ENCODE results near the gene C22orf15.

Gene C22orf15

DNA sequence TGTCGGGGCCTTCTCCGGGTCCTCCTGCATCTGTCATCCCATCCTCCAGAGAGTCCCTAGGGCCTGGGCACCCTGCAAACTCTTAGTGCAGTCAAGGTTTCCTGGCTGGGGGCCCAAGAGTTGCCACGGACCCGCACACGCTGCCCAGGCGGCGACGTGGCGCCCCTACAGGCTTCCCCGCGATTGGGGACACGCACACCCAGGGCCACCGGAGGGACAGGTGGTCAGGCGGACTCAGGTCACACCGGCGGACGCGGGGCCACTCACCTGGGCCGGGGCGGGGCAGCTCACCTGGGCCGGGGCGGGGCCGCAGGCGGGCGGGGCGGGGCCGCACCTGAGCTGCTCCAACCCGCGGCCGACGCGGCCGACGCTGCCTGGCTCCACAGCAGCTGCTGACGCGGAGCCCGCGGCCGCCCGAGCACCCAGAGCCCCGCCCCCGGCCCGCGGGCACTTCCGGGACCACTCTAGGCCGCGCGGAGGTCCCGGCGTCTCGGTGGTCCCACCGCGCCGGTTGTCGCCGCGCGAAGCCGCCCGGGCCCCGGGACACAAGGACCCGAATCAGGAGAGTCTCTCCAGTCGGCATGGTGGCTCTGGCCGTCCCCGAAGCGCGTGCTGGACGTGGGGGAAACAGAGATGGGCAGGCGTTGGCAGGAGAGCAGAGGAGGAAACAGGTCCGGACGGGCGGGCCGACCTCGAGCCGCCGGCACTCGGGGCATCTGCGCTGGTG, 11.9 kb upstream of the C22orf15 start, which contains the start of gene ZNF70:
ZNF70 (minus strand) TSS at position 399 of the 727 bp plus-strand sequence. CDS start 5,972 bp downstream, outside the sequence.
- DNase-seq (ENCODE audit: low spot score), result peak; percentile 79

DNA sequence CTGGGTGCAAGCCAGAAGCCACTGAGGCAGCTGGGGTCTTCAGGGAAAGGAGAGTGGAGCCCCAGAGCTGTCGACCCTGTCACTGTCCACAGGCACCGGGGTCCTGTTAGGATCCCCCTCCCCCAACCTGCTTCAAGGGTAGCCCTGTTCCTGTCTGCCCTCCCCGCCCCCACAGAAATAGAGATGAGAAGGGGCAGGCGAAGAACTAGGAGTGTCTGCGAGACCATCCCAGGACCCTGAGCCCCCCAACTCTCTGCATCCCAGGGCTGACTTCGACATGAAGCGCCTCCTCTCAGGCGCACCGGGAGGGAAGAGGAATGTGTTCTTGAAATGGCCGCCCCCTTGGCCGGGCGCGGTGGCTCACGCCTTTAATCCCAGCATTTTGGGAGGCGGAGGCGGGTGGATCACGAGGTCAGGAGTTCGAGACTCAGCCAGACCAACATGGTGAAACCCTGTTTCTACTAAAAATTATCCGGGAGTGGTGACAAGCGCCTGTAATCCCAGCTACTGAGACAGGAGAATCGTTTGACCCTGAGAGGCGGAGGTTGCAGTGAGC, 11.3 kb upstream of the C22orf15 start:
- peak; percentile 36 for DNase-seq (ENCODE audit: low spot score)

DNA sequence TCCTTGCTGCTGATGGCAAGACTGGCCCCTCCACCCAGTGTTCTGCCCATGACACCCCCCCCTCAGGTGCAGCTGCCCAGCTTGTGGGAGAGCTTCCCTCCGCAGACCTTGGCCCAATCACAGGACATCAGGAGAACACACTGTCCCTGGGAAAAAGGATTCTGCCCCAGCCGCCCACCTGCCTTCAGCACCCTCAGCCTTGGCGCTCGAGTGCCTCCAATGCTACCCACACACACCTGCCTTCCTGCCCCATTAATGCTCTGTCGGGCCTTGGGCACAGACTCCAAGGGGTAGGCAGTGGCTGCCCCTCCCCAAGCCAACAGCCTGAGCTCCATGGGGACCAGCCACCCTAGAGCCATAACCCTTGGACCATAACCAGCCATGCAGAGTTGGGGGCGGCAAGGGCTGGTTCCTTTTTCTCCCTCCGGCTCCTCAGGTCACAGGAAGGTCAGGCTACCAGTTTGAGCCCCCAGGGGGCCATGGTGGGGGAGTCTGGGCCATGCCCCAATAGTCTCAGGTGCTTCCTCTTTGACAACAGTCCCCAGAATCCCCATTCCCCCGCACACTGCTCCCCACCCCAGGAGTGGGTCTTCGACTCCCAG, 10.6 kb upstream of the C22orf15 start:
- no peak for DNase-seq (ENCODE audit: low spot score)

DNA sequence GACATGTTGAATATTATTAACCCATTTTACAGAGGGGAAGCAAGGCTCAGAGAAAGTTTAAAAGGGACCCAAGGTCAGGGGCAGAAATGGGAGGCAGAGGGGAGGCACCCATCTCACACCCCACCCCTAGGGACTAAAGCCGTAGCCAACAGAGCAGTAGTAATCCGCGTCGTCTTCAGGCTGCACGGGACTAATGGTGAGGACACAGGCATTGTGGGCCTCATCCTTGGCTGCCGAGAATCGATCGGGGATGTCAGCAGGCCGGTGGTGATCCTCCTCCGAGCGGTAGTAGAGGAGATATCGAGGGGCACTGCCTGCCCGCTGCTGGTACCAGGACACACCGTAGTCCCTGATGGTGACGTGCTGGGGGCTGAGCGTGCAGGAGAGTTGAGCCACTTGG, 10.0 kb upstream of the C22orf15 start:
- no peak for DNase-seq (ENCODE audit: low spot score)

DNA sequence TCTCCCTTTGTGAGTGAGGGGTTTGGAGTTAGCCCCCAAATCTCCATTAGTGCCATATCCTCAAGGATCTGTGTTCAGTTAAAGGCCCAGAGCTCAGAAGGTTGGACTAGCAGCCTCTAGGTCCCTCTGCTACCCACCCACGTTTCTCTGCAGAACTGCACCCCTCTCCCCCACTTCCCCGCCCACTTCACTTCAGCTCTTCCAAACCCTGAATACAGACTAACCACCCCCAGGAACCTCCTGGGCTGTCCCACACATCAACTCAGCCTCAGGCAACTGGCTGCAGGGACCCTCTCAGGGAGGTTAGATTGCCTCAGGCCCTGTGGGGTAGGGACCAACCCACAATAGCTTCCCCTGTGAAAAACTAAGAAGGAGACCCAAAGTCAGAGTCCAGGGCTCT, 9.4 kb upstream of the C22orf15 start:
- no peak for DNase-seq (ENCODE audit: low spot score)

DNA sequence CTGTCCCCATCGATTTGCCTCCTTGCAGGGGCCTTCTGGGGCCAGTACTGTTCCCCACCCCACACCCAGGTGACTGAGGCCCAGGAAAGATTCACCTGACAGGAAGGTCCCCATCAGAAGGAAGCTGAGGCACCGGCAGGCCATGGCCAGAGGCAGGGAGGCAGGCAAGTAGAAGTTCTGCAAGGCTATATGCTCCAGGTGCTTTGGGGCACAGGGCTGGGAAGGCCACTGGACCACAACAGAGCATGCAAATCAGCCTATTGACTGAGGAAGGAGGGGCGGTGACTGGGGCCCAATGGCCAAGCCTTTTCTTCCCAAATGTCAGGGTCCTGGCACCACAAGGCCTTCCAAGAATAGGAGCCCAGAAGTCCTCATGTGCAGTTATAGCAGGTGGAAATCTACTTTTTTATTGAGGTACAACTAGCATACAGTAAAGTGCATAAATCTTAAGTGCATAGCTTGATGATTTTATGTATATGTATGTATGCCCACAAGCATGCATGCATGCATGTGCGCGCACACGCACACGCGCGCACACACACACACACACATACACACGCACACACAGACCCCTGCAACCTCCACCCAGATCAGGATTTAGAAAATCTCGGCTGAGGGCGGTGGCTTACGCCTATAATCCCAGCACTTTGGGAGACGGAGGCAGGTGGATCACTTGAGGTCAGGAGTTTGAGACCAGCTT, 8.4 kb upstream of the C22orf15 start, which contains the start of gene VPREB3:
VPREB3 (minus strand) TSS at position 206 of the 700 bp plus-strand sequence; CDS start at position 144, 62 bp downstream.
- DNase-seq (ENCODE audit: low spot score), result no peak

DNA sequence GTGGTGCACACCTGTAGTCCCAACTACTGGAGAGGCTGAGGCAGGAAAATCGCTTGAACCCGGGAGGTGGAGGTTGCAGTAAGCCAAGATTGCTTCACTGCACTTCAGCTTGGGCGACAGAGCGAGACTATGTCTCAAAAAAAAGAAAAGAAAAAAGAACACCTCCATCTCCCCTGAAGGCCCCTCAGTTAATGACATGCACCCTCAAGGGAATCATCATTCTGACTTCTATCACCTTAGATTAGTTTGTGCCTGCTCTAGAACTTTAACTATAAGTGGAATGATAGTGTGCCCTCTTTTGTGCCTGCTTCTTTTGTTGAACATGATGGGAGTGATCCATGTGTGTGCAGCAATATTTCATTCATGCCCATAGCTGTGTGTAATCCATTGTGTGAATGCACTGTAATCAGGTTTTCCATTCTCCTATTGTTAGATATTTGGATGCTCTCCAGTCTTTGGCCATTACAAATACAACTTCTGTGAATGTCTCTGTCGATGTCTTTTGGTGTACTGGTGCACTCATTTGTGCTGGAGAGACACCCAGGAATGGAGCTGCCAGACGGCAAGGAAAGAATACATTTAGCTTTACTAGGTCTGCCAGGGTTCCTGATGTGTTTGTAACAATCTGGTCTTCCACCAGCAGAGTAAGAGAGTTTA, 7.7 kb upstream of the C22orf15 start:
- no peak for DNase-seq (ENCODE audit: low spot score)

DNA sequence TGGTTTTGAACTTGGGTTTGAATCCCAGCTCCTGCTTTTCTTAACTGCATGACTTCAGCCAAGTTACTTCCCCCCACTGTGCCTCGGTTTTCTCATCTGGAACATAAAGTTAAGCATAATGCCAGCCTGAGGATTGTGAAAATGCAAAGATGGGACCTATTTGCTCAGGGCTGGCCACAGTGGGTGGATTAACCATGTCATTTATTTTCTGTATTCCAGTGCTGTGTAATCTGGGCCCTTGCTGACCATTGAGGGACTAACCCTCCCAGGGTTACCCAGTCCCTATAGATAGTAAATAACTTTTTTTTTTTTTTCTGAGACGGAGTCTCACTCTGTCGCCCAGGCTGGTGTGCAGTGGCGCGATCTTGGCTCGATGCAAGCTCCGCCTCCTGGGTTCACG, 7.1 kb upstream of the C22orf15 start:
- no peak for DNase-seq (ENCODE audit: low spot score)

DNA sequence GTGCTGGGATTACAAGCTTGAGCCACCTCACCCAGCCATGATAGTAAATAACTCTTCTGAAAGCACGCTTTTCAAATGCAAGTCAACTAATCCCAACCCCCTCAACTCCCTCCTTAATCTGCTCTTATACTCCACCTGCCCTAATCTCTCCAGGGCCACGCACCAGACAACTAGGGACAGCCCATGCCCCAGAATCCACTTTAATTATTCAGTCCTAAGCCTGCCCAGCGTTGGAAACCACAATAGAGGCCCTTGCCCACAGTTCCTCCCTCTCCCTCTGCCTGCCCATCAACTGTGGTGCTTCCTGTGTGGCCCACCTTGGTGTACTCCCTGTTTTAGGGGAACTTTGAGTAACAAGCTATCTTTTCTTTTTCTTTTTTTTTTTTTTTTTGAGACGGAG, 5.9 kb upstream of the C22orf15 start:
- DNase-seq (ENCODE audit: low spot score), result no peak

DNA sequence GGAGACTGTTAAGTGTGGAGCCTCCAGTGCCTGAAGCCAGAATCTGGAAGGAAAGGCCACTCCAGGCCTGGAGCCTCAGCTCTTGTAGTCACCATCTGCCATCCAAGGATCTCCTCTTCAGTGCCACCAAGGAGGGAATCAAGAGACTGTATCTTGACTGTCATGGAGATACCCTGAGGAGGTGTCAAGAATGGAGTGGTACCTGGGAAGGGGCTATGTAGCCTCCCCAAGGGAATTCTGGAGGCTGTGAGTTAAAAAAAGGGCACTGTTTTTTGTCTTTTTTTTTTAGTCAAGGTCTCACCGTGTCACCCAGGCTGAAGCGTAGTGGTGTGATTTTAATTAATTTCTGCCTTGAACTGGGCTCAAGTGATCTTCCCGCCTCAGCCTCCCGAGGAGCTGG, 3.2 kb upstream of the C22orf15 start:
- DNase-seq (ENCODE audit: low spot score), result no peak

DNA sequence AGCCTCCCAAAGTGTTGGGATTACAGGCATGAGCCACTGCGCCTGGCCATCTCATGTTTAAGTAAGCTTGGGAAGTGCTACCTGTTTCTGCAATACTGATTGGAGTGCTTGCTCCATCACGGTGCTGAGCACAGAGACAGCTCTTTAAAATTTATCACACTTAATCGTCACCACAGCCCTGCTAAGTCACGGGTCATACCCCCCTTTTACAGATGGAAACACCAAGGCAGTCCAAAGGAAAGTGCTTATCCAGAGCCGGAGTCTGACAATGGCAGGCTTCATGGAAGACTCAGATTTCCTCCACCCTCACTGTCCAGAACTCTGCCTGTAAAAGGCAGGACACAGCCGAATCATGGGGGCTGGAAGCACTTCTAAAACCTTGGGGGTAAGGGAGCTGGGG, 2.7 kb upstream of the C22orf15 start:
- DNase-seq (ENCODE audit: low spot score), result no peak

DNA sequence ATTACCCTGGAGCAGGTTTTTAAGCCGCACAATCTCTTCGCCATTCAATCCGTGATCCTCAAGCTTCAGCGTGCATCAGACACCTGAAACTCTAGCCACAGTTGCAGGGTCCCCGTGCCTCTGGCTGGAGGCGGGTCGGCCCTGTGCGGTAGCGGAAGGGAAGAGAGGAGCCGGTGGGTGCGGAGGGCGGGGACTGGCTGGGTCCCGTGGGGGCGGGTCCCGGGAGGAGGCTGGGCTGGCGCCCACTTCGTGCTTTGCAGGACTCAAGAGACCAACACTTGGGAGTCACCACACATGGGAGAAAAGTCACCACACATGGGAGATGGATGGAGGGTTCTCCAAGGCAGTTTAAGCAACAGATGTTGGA, 772 bp downstream of the C22orf15 start:
- no peak for DNase-seq (ENCODE audit: low spot score)

DNA sequence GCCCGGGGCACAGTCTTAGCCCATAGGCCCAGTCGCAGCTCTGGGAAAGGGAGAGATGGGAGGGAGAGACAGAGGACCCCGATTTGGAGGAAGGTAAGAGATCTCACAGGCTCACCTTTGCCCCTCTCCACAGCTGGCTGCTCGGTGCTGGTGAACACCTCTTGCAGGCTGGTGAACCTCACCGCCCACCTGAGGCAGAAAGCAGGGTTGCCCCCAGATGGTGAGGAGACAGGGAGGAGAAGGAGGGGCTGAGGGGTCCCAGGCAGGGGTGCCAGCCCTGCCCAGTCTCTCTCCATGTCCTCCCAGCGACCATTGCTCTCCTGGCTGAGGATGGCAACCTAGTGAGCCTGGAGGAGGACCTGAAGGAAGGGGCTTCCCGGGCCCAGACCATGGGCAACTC, 1.2 kb downstream of the C22orf15 start:
- no peak for DNase-seq (ENCODE audit: low spot score)

DNA sequence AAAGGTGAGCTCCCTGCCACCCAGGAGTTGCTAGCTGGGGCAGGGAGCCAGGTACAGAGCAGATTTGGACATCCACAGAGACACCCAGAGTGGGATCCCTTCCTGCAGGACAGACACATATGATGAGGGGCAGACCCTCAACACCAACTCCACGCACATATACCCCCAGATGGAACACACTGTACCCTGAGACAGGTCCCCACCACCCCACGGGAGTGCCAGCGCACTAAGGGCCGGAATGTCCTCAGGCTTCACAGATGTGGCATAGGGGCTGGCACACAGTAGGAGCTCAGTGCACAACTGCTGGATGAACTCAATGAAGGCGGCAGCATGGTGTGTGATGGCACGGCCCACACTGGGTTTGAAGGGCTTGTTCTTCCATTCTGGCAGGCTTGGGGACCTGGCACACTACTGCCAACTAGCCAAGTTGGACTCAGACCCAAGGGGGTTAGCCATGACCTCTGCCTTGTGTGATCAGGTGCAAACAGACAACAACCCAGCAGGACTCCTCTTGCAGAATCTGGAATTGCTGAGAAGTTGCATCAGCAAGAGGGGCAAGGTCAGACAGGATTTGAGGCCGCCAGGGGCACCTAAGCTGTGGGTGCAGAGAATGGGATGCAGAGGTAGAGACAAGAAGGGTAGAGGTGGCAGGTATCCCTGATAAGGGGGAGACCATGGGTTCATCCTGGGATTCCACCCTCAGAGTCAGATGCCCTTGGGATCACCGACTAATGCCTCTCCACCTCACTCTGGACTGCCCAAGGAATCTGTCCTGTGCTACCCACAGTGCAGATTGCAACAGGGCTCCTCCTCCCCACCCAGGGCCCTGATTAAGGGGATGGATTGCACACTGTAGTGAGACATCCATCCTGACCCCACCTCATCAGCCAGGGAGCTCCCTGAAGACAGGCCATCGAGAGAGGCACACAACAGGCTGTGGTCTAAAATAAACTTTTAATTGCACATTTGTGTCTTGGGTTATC, 2.4 kb downstream of the C22orf15 start:
- DNase-seq (ENCODE audit: low spot score), result no peak

DNA sequence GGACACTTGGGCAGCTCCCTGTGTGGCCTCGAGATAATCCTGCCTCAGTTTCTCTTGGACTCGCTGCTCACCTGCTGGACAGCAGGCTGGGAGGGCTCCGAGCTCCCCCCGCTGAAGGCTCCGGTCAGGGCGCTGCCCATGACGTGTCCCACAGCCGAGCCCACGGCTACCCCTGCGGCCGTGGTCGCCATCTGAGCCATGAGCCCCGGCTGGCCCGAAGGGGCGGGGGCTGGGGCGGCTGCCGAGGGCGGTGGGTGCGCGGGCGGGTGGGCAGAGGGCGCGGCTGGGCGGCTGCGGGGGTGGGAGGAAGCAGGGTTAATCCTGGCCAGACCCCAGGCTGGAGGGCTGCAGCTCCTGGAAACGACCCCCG, 4.5 kb downstream of the C22orf15 start:
- DNase-seq (ENCODE audit: low spot score), result no peak

DNA sequence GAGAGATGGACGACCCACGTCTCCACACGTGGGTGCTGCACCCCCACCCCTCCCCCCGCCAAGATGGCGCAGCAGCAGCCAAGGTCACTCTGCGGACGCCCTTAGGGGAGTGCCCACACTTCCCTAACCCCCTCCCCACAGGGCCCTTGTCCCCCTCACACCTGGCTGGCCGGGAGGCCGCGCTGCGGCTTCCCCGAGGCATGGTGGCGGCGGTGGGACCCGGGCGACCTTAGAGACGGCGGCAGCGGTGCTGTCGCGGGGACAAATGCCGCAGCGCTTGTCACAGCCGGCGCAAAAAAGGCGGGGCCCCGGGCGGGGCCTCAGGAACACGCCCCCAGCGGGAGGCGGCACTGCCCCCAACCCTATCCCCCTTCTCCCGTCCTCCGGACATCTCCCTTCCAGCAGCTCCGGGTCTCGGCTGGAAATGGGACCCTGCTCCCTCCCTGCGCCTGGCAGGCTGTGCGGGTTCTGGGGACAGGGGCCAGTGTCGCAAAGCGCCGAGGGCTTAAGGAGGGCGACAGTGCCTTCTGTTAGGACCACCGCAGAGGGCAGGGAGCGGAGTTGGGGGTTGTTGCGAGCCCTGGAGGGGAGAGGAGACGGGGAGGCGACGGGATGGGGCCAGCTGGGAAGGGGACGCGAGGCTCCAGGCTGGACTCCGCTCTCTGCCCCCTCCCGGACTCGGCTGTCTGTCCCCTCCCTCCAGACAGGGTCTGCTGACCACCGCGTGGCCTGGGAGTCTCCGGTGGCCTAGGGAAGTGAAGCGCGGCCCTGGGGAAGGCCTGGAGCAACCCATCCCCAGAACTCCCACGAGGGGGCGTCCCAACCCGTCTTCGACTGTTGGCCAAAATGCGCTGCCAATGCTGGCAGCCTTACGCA, 5.1 kb downstream of the C22orf15 start, which contains the start of gene CHCHD10:
CHCHD10 (minus strand) TSS at position 300 of the 876 bp plus-strand sequence; CDS start at position 202, 98 bp downstream.
- DNase-seq (ENCODE audit: low spot score), result peak; percentile 78

DNA sequence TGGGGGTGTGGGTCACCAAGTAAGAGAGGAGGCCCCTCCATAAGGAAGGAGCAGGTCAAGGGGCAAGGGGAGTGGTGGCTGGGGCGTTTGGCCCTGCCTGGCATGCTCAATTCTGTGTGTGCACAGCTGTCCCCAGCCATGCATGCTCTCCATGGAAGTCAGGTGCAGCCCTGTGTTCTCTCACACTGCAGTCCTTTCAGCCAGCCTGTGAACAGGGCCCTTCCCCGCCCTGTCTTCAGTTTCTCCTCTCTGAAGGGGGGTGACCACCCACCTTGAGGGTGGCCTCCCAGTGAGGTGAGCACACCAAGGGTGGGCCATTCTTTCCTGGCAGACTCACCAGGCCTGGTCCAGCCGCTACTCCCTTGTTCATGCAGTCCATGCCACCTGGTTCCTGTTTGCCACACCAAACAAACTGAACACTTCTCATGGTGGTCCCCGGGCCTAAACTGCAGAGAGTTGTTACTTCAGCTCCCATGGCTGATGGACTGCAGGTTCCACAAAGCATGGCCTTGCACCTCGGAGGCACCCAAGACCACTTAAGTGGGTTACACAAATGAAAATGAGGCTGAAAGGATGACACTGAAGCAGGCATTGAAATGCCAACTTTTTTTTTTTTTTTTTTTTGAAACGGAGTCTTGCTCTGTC, 6.7 kb downstream of the C22orf15 start:
- DNase-seq (ENCODE audit: low spot score), result no peak

DNA sequence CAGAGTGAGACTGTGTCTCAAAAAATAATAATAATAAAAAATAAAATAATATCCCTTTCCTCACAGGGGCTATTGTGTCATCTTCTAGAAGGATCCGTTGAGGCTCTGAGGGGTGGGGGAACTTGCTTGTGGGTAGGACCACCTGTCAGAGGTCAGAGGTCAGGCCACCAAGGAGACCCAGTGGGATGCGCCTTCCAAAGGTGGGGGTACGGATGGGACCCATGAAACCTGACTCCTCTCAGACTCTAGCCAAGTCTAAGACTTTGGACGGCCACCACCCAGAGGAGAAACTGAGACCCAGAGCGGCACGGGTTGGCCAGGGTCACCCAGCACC, 9.5 kb downstream of the C22orf15 start:
- no peak for DNase-seq (ENCODE audit: low spot score)

DNA sequence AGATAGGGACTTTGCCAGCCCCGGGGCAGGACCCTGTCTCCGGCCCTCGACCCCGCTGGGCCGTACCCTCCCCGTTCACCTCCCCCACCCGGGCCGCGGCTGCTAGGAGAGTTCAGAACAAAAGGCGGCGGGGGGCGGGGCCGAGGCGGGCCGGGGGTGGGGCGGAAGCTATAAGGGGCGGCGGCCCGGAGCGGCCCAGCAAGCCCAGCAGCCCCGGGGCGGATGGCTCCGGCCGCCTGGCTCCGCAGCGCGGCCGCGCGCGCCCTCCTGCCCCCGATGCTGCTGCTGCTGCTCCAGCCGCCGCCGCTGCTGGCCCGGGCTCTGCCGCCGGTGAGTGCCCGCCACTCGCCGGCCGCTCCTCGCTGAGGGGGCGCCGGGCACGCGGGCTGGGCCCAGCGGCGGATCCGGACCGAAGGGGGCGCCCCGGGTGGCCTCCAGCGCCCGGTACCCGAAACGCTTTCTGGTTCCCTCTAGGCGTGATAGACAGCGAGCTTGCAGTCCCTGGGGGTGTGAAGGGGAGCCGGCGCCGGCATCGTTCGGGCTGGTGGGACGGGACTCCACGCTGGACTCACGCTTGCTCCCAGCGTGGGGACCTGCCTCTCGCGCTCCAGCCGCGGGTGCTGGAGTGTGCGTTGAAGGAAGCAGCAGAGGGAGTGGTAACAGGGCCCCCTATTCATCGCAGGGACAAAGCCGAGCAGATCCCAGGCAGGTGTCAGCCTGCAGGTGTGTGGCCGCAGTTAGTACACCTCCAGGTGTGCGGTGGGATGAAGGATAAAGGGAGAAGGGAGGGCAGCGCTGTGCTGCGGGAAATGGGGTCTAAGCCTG, 10.1 kb downstream of the C22orf15 start, which contains the start of gene MMP11:
MMP11 (plus strand) TSS at position 201 of the 825 bp plus-strand sequence; CDS start at position 223, 22 bp downstream.
- no peak for DNase-seq (ENCODE audit: low spot score)

Data from cerebellar cortex (tissue), 1 donor.